Astrocyte (in vitro differentiated cells and primary cell): ENCODE measurements around the gene TLE2. TPM values are rescaled to one million over a fixed set of nuclear protein-coding genes. Genes with fewer than 3 reads are reported as not detected.

Experiments used
- DNase-seq: peaks from one replicate; pipeline ENCODE4 v3.0.0-alpha.2; 2010; ENCODE audit warnings: low read depth
- FAIRE-seq: peaks from 2 replicates; lab custom pipeline; 2011; peaks lifted over from hg19 to GRCh38; lab: Jason Lieb, UNC
- H2AFZ ChIP-seq: 2 replicates; pipeline ENCODE4 v1.6.0; 2012; ENCODE audit warnings: low read depth, low read length, inconsistent platforms
- H3K27ac ChIP-seq: 2 replicates; pipeline ENCODE4 v1.5.1; 2011; ENCODE audit warnings: low read depth, low read length, inconsistent platforms
- H3K27me3 ChIP-seq: 2 replicates; pipeline ENCODE4 v1.6.0; 2011; ENCODE audit warnings: low read length, inconsistent platforms; ENCODE audit not compliant: insufficient read depth
- H3K36me3 ChIP-seq: 2 replicates; pipeline ENCODE4 v1.5.1; 2011; ENCODE audit warnings: low read length, inconsistent platforms; ENCODE audit not compliant: insufficient read depth
- H3K4me1 ChIP-seq: 2 replicates; pipeline ENCODE4 v1.5.1; 2011; ENCODE audit warnings: low read length, inconsistent platforms; ENCODE audit not compliant: insufficient read depth
- H3K4me2 ChIP-seq: 2 replicates; pipeline ENCODE4 v1.6.0; 2012; ENCODE audit warnings: low read length, inconsistent platforms
- H3K4me3 ChIP-seq: 2 replicates; pipeline ENCODE4 v1.5.1; 2011; ENCODE audit warnings: low read depth, mild to moderate bottlenecking, low read length, inconsistent platforms; ENCODE audit not compliant: insufficient read depth
- H3K79me2 ChIP-seq: 2 replicates; pipeline ENCODE4 v1.6.0; 2012; ENCODE audit warnings: mild to moderate bottlenecking, low read length, inconsistent platforms; ENCODE audit not compliant: insufficient read depth
- H3K9ac ChIP-seq: 2 replicates; pipeline ENCODE4 v1.6.0; 2012; ENCODE audit warnings: mild to moderate bottlenecking, low read length, inconsistent platforms
- H3K9me3 ChIP-seq: 2 replicates; pipeline ENCODE4 v1.5.1; 2012; ENCODE audit warnings: low read depth, mild to moderate bottlenecking, low read length, inconsistent platforms; ENCODE audit not compliant: insufficient read depth
- H4K20me1 ChIP-seq: 2 replicates; pipeline ENCODE4 v1.6.0; 2012; ENCODE audit warnings: low read length, inconsistent platforms; ENCODE audit not compliant: insufficient read depth
- H3K27ac Mint-ChIP-seq: one replicate; pipeline ENCODE4 v1.8.0; 2021; ENCODE audit warnings: mild to moderate bottlenecking, mixed read lengths; ENCODE audit not compliant: unreplicated experiment
- H3K27me3 Mint-ChIP-seq: one replicate; pipeline ENCODE4 v1.8.0; 2021; ENCODE audit warnings: low read depth, mixed read lengths; ENCODE audit not compliant: unreplicated experiment
- H3K36me3 Mint-ChIP-seq: one replicate; pipeline ENCODE4 v1.8.0; 2021; ENCODE audit warnings: low read depth, mixed read lengths; ENCODE audit not compliant: unreplicated experiment
- H3K4me1 Mint-ChIP-seq: one replicate; pipeline ENCODE4 v1.8.0; 2021; ENCODE audit warnings: low read depth, mixed read lengths; ENCODE audit not compliant: unreplicated experiment
- H3K4me3 Mint-ChIP-seq: one replicate; pipeline ENCODE4 v1.8.0; 2021; ENCODE audit warnings: mild to moderate bottlenecking, moderate library complexity, mixed read lengths; ENCODE audit not compliant: unreplicated experiment
- H3K9me3 Mint-ChIP-seq: one replicate; pipeline ENCODE4 v1.8.0; 2021; ENCODE audit warnings: mild to moderate bottlenecking, mixed read lengths; ENCODE audit not compliant: unreplicated experiment
- CTCF ChIP-seq: IDR thresholded peaks from 2 replicates; pipeline ENCODE4 v1.5.1; 2011; ENCODE audit warnings: low read depth, mild to moderate bottlenecking, inconsistent platforms, low read length, moderate library complexity; ENCODE audit not compliant: insufficient read depth
- EZH2 ChIP-seq: IDR thresholded peaks from 2 replicates; pipeline ENCODE4 v1.6.1; 2012; ENCODE audit warnings: mild to moderate bottlenecking, low read length, inconsistent platforms; ENCODE audit not compliant: insufficient read depth
- total RNA-seq: library from RNA; stranded (reverse); gene quantifications from 2 replicates; pipeline ENCODE4 v1.2.1, GENCODE V29; 2021

The TLE2 gene
- total RNA-seq, 1 donor from 2014 or later: 0.79 TPM

- Histone ChIP-seq H3K27ac (no peak overlapping the region), H4K20me1 (no peaks in the 10 kb centered on the region), H2AFZ (no peak overlapping the region), H3K4me1 (no peaks in the 10 kb centered on the region), H3K9me3 (no peaks in the 10 kb centered on the region), H3K79me2 (no peaks in the 10 kb centered on the region), H3K27me3 (peaks cover 5% of the 10 kb centered on the region), H3K36me3 (no peaks in the 10 kb centered on the region), H3K4me3 (no peak overlapping the region), H3K4me2 (no peak overlapping the region), H3K9ac (no peak overlapping the region)
- Mint-ChIP-seq H3K9me3 (peaks cover 3% of the 10 kb centered on the region), H3K27me3 (peaks cover 39% of the 10 kb centered on the region), H3K27ac (no peak overlapping the region), H3K36me3 (peaks cover 2% of the 10 kb centered on the region), H3K4me3 (no peak overlapping the region), H3K4me1 (no peaks in the 10 kb centered on the region)
- DNase-seq (no peak), FAIRE-seq (no peak)
- TF ChIP-seq CTCF: no peak
- TF ChIP-seq EZH2: no peak
These were observed 31.4 kb downstream of the TLE2 start for GRCh38 chr19:2997720-2998119.

GRCh38 chr19:2994588-2995131, 34.4 kb downstream of the TLE2 start:
- Mint-ChIP-seq H3K4me3 (no peak overlapping the region), H3K27ac (no peak overlapping the region), H3K9me3 (peaks cover 3% of the 10 kb centered on the region), H3K36me3 (peaks cover 2% of the 10 kb centered on the region), H3K4me1 (no peaks in the 10 kb centered on the region), H3K27me3 (peaks cover 47% of the 10 kb centered on the region)
- H3K4me1 ChIP-seq: no peaks in the 10 kb centered on the region
- H2AFZ ChIP-seq: no peak overlapping the region
- no peak for DNase-seq
- FAIRE-seq: no peak
- no peaks in the 10 kb centered on the region for H4K20me1 ChIP-seq
- H3K9me3 ChIP-seq: no peaks in the 10 kb centered on the region
- no peak overlapping the region for H3K27ac ChIP-seq
- peaks cover 5% of the 10 kb centered on the region for H3K27me3 ChIP-seq
- no peak overlapping the region for H3K4me2 ChIP-seq
- TF ChIP-seq CTCF: no peak
- TF ChIP-seq EZH2: no peak
- no peak overlapping the region for H3K9ac ChIP-seq
- H3K36me3 ChIP-seq: no peaks in the 10 kb centered on the region
- no peak overlapping the region for H3K4me3 ChIP-seq
- no peaks in the 10 kb centered on the region for H3K79me2 ChIP-seq

GRCh38 chr19:2993579-2993978, 35.5 kb downstream of the TLE2 start:
- H3K4me1 ChIP-seq: no peaks in the 10 kb centered on the region
- H4K20me1 ChIP-seq: no peaks in the 10 kb centered on the region
- no peak overlapping the region for H3K4me3 Mint-ChIP-seq
- peaks cover 2% of the 10 kb centered on the region for H3K36me3 Mint-ChIP-seq
- no peak for DNase-seq
- H3K9ac ChIP-seq: no peak overlapping the region
- H3K4me3 ChIP-seq: no peak overlapping the region
- no peak overlapping the region for H3K27ac ChIP-seq
- H3K27me3 Mint-ChIP-seq: peaks cover 49% of the 10 kb centered on the region
- H2AFZ ChIP-seq: no peak overlapping the region
- TF ChIP-seq EZH2 (no peak), CTCF (no peak)
- no peaks in the 10 kb centered on the region for H3K4me1 Mint-ChIP-seq
- peaks cover 5% of the 10 kb centered on the region for H3K27me3 ChIP-seq
- H3K9me3 Mint-ChIP-seq: peaks cover 3% of the 10 kb centered on the region
- no peak overlapping the region for H3K4me2 ChIP-seq
- no peak overlapping the region for H3K27ac Mint-ChIP-seq
- no peaks in the 10 kb centered on the region for H3K36me3 ChIP-seq
- no peaks in the 10 kb centered on the region for H3K79me2 ChIP-seq
- FAIRE-seq: no peak
- H3K9me3 ChIP-seq: no peaks in the 10 kb centered on the region
